Ishikawa (cell line): ENCODE measurements around the gene TM9SF1.

ENCODE experiments used
- CEBPB ChIP-seq: IDR thresholded peaks from 2 replicates; pipeline ENCODE4 v1.6.1; 2012
- EP300 ChIP-seq: IDR thresholded peaks from 2 replicates; pipeline ENCODE4 v1.6.1; 2012; ENCODE audit warnings: borderline replicate concordance
- FOXM1 ChIP-seq: IDR thresholded peaks from 2 replicates; pipeline ENCODE4 v1.6.1; 2012; ENCODE audit warnings: low read depth, borderline replicate concordance
- MAX ChIP-seq: IDR thresholded peaks from 2 replicates; pipeline ENCODE4 v1.6.1; 2012
- NFIC ChIP-seq: IDR thresholded peaks from 2 replicates; pipeline ENCODE4 v1.6.1; 2012
- RAD21 ChIP-seq: IDR thresholded peaks from 2 replicates; pipeline ENCODE4 v1.6.1; 2012; ENCODE audit warnings: low read depth
- REST ChIP-seq: IDR thresholded peaks from 2 replicates; pipeline ENCODE4 v1.6.1; 2012; ENCODE audit warnings: low read depth, mild to moderate bottlenecking
- TAF1 ChIP-seq: IDR thresholded peaks from 2 replicates; pipeline ENCODE4 v1.6.1; 2012; ENCODE audit warnings: low read depth, mild to moderate bottlenecking
- TCF12 ChIP-seq: IDR thresholded peaks from 2 replicates; pipeline ENCODE4 v1.6.1; 2012; ENCODE audit warnings: low read depth
- YY1 ChIP-seq: IDR thresholded peaks from 2 replicates; pipeline ENCODE4 v1.6.1; 2012; ENCODE audit warnings: low read depth
- ZBTB7A ChIP-seq: IDR thresholded peaks from 2 replicates; pipeline ENCODE4 v1.6.1; 2012; ENCODE audit warnings: low read depth

- TF ChIP-seq TAF1: no peak
- TF ChIP-seq CEBPB: no peak
- no peak for TF ChIP-seq YY1
- TF ChIP-seq RAD21: no peak
- TF ChIP-seq MAX: no peak
- no peak for TF ChIP-seq EP300
- no peak for TF ChIP-seq ZBTB7A
- no peak for TF ChIP-seq FOXM1
- no peak for TF ChIP-seq REST
- TF ChIP-seq TCF12: no peak
- no peak for TF ChIP-seq NFIC
Measured at GRCh38 chr14:24179294-24179960, 15.8 kb downstream of the TM9SF1 start.
